Activated CD4-positive, CD25-positive, alpha-beta regulatory T cell treated with anti-CD3 and anti-CD28 coated beads, Interleukin-2, amount 50 U/mL, for 72 hours (primary cell): ENCODE measurements around the gene PTPRS.
A peak's percentile ranks its signal among the peaks of the same experiment; 100 is the strongest.

Experiments
- DNase-seq: peaks from one replicate; pipeline ENCODE4 v3.0.0; 2021

PTPRS gene

GRCh38 chr19:5354403-5354802 is 13.8 kb upstream of the PTPRS start:
- DNase-seq = no peak

GRCh38 chr19:5352229-5352763 is 11.7 kb upstream of the PTPRS start:
- no peak for DNase-seq

DNA sequence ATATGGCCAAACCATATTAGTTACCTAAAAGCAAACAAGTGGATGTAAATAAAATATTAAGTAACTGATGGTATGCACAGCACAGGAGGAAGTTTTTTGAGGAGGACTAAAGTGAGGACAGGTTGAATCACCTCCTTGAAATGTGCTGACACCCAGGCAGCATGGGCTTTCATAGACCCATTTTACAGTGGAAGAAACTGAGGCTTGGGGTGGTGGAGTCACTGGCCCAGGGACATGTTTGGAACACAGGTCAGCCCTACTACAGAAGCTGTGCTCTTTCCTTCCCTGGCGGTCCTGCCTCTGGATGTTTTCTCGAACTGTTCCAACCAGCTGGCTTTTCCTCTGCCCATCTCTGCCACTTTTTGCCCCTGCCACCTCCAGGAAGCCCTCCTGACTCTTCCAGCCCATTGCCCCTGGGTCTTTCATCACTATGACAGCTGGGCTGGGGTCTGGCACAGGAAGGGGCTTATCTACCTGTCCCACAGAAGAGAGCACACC is 11.2 kb upstream of the PTPRS start:
- DNase-seq = no peak

DNA sequence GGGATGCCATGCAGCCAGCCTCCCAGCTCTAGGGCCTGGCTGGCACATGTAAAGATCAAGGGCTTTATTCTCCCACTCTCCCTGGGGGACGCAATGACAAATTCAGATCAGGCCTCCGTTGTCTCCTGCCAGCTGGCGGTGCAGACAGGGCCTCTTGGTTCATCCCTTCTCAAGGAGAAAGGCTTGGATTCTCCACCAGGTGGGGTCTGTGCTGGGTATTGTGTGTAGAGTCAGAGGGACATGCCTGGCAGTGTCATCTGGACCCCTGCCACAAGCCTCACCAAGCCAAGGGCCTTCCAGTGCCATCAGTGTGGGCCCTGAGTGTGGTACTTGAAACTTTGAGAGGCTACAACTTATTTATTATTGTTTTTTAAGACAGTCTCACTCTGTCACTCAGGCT is 8.4 kb upstream of the PTPRS start:
- no peak for DNase-seq

DNA sequence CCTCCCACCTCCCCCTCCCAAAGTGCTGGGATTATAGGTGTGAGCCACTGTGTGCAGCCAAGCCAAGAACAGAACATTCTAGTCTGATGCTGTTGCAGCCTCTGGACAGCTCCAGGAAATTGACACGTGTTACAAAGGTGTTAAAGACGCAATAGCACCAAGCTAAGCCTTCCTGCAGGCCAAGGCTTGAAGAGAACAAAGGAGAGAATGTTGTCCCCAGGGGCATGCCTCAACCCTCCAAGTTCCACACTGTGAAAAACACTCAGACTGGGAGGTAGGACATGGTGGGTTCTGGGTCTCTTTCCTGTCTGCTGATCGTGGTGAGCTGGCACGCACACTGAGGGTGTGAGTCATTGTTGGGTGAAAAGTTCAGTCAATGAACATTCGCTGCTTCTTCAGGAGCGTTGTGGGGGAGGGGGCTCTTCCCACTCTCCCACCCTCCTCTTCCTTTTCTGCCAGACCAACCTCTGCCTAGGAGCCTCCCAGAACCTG is 5.3 kb upstream of the PTPRS start:
- DNase-seq = no peak

GRCh38 chr19:5343848-5344247 is 3.2 kb upstream of the PTPRS start:
- DNase-seq = no peak

DNA sequence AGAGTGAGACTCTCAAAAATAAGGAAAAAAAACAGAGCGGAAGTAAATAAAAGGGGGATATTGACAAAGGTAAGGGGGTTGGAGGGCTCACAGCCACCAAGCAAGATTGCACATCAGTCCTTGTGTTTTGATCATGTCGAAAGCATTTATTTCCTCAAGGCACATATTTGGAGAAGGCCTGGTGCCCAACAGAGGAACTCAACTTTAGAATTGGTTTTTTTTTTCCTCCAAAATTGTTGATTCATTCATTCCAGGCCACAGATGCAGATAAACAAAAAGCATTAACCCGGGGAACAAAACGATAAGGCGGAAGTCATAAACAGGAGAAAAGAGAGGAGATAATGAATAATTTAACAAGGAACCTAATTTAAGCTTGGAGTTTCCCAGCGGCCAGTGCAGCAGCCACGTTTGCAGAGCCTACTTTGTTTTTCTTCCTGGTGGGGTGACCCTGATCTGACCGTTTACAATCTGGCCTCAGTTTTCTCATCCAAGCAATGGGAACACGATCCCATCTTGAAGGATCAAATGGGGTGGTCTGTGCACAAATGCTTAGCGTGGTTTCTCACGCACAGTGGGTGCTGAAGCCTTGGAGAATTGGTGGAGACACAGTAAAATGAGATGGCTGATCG is 2.1 kb upstream of the PTPRS start:
- DNase-seq = no peak

DNA sequence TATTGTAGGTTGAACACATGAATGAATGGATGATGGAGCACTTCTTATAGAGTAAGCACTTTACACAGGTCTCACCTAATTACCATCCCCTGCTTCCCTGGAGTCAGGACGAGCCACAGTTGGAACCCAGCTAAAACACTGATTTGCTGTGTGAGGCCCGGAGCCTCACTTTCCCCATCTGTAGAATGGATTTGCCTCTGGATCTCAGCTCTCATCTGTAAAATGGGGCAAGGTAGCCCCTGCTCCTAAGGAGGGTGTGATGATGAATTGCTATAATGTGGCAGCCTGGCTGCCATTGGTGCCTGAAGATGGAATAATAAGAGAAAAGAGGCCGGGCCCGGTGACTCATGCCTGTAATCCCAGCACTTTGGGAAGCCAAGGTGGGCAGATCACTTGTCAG is 1.4 kb upstream of the PTPRS start:
- DNase-seq = no peak

GRCh38 chr19:5341448-5341820 is 822 bp upstream of the PTPRS start:
- no peak for DNase-seq

GRCh38 chr19:5339950-5340636 is 519 bp downstream of the PTPRS start:
- DNase-seq = peak; percentile 33

DNA sequence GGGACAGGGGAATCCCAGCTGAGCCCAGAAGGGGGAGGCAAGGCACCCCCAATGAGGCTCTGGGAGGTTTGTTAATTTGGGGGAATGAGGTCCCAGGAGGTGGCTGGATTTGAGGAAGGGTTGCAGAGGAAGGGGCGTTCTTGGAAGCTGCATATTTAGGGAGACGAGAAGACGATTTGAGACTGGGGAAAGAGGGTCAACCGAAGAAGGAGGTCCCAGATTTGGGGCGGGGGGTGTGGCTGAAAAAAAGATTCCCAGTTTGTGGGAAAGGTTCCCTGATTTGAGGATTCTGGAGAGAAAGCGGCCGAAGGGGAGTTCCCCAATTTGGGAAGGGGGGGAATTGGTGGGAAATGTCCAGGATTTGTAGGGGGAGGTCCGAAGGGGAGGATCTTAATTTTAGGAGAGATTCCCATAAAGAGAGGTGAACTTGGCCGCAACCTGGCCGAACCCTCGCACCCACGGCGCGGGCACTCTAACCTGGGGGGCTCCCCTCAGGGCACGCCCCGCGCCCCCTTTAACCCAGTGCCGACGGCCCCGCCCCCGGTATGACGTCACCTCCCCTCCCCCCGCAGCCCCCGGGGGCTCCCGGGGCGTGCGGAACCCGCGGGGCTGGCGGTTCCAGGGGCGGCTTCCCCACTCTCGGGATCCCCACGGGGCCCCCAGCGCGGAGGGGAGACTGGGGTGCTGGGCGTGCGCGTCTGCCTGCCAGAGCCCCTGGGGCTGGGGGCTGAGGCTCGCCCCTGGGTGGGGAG is 1.2 kb downstream of the PTPRS start:
- DNase-seq = no peak

DNA sequence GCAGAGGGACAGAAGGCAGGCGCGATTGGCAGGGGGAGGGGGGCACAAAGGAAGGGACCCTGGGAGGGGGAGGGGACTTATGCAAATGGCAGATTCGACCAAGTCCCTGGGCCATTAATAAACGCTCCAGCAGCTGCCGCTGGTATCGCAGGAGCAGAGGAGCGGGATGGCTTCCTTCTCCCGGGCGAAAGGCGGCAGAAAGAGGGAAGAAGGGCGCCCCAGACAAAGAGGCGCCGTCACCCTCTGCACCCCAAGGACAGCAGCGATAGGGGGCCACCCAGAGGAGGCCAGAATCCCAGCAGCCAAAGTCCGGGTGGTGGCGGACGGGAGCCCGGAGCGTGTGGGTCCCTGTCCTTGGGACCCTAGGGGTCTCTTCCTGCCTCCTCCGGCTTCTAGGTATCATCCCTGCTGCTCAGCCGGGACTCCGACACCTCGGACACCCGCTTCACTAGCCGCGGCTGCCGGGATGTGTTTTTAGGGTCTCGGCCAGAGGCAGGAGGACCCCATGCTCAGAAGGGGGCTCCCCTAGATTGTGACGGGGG is 1.9 kb downstream of the PTPRS start:
- no peak for DNase-seq

- DNase-seq = no peak
These were observed 2.6 kb downstream of the PTPRS start for GRCh38 chr19:5337708-5338655.

GRCh38 chr19:5337126-5337525 is 3.5 kb downstream of the PTPRS start:
- DNase-seq = no peak

DNA sequence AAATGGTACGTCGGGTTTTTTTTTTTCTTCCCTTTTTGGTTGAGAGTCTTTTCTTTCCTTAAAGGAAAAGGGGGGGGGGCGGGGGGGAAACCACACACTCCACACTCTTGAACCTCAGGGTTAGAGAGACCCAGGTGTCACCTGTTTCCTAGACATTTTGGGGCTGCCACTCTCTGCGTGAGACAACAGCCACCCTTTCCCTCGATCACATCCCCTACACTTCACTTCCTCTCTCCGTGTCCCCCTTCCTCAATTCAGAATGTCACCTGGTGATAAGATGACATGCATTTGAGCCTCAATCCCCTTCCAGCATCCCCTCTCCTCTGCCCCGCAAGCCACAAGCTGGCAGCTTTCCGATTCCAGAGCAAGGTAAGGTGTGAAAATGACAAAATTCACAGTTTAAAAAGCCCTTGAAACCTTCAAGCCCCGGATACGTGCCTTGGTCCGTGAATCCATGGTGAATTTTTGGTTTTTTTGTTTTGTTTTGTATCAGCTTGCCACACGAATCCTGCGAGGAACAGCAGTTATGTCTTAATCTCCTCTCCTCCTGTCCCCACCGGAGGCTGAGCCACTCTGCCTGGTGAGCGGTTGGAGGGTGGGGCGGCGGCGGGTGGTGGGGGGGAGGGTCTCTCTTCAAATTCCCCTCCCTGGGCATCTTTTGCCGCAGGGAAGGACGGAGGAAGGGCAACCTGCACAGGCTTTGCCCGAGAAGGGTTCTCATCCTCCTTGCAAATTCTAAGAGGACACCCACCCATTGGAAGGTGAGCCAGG is 4.2 kb downstream of the PTPRS start:
- DNase-seq = no peak

GRCh38 chr19:5335593-5335992 is 5.0 kb downstream of the PTPRS start:
- no peak for DNase-seq

GRCh38 chr19:5334824-5335500 is 5.7 kb downstream of the PTPRS start:
- no peak for DNase-seq

- DNase-seq = no peak
These were observed 6.3 kb downstream of the PTPRS start for GRCh38 chr19:5334366-5334739.

DNA sequence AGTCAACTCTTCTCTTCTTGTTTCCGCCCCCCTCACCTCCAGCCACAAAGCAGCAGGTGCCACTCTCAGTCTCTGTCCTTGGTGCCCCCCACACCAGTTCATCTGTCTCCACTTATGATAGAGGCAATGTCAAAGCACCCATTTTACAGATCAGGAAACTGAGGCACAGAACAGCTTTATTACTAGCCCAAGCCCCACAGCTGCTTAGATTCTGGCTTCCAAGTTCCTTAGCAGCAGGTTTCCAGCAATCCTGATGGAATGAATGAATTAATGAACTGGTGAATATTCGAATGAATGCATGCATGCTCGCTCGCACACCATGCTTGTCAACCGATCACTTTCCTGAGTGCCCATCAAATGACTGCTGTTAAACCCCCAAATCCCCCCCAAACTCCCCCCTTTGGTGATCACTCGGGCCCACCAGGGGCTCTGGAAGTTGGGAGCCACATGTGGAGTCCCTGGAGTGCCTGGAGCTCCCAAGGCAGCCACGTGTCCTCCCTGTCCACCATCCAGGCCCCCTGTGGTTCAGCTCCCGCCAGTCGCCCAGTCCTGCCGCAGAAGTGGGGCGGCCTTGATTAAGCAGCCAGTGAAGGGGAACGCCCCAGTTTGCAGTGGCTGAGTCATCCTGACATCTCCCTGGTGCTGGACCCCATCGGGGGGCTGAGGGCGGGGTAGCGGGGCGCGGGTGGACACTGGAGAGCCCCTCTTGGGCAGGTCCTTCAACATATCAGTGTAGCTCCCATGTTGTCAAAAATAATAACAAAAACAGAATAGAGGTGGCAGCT is 6.8 kb downstream of the PTPRS start:
- DNase-seq = no peak

DNA sequence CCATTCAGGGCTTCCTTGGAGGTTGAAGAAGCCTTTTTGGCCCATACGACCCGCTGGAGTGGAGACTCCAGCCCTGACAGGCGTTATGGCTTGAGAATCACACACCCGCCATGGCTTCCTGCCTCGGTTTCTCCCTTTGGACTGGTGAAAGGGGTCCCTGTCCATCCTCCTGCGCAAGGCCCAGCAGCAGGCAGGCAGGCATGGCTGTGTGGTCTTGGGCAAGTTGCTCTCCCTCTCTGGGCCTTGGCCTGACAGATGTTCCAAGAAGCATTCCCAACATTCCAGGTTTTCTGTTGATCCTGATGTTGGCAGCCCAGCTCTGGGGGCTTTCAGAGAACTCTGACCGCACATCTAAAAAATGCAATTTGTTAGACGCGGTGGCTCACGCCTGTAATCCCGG is 8.1 kb downstream of the PTPRS start:
- no peak for DNase-seq
